MM.1S (cell line): ENCODE measurements around the gene RPTOR.
"Not testable (repeated sequence)": the region's sequence is repeated elsewhere in the genome, so short reads cannot be mapped to it uniquely, and the experiment has no call there.

Experiments used
- DNase-seq: peaks from one replicate; pipeline ENCODE4 v3.0.0-alpha.2; 2015
- H2AFZ ChIP-seq: fragments of 300-600 bp; sonication (generic); 2 replicates; pipeline ENCODE4 v1.6.0; 2016; ENCODE audit warnings: antibody characterized with exemption, low read length
- H3F3A ChIP-seq: fragments of 300-600 bp; sonication (generic); 2 replicates; pipeline ENCODE4 v1.6.1; 2016; ENCODE audit warnings: mild to moderate bottlenecking, antibody characterized with exemption, low read length, moderate library complexity, mixed read lengths; ENCODE audit not compliant: insufficient read depth
- H3K27ac ChIP-seq: fragments of 300-600 bp; sonication (generic); 2 replicates; pipeline ENCODE4 v1.5.1; 2016; ENCODE audit warnings: mild to moderate bottlenecking, low read length
- H3K27me3 ChIP-seq: fragments of 300-600 bp; sonication (generic); replicated peaks from 2 replicates; pipeline ENCODE4 v1.6.0; 2016; ENCODE audit warnings: low read length; ENCODE audit not compliant: insufficient read depth
- H3K36me3 ChIP-seq: fragments of 300-600 bp; sonication (generic); replicated peaks from 2 replicates; pipeline ENCODE4 v1.6.1; 2016; ENCODE audit warnings: mild to moderate bottlenecking, low read length, mixed read lengths; ENCODE audit not compliant: insufficient read depth
- H3K4me1 ChIP-seq: fragments of 300-600 bp; sonication (generic); 2 replicates; pipeline ENCODE4 v1.6.1; 2016; ENCODE audit warnings: low read length, mixed read lengths
- H3K4me2 ChIP-seq: fragments of 300-600 bp; sonication (generic); 2 replicates; pipeline ENCODE4 v1.6.0; 2016; ENCODE audit warnings: low read depth, low read length
- H3K4me3 ChIP-seq: fragments of 300-600 bp; sonication (generic); 2 replicates; pipeline ENCODE4 v1.5.1; 2016; ENCODE audit warnings: low read length, mixed read lengths
- H3K79me2 ChIP-seq: fragments of 300-600 bp; sonication (generic); 2 replicates; pipeline ENCODE4 v1.6.1; 2016; ENCODE audit warnings: mixed run types, low read length, mixed read lengths
- H3K9ac ChIP-seq: fragments of 300-600 bp; sonication (generic); 2 replicates; pipeline ENCODE4 v1.6.1; 2016; ENCODE audit warnings: low read length, mixed read lengths
- H3K9me2 ChIP-seq: fragments of 300-600 bp; sonication (generic); replicated peaks from 2 replicates; pipeline ENCODE4 v1.6.1; 2016; ENCODE audit warnings: mild to moderate bottlenecking, low read length, mixed read lengths; ENCODE audit not compliant: insufficient read depth
- H3K9me3 ChIP-seq: fragments of 300-600 bp; sonication (generic); replicated peaks from 2 replicates; pipeline ENCODE4 v1.6.1; 2016; ENCODE audit warnings: mild to moderate bottlenecking, low read length, mixed read lengths; ENCODE audit not compliant: insufficient read depth
- H4K20me1 ChIP-seq: fragments of 300-600 bp; sonication (generic); 2 replicates; pipeline ENCODE4 v1.6.1; 2016; ENCODE audit warnings: mild to moderate bottlenecking, low read length, moderate library complexity, mixed read lengths; ENCODE audit not compliant: insufficient read depth
- EZH2 ChIP-seq: fragments of 300-600 bp; sonication (generic); optimal IDR thresholded peaks from 2 replicates; pipeline ENCODE3; 2017; ENCODE audit warnings: low read depth, mild to moderate bottlenecking, antibody characterized with exemption, low read length, mixed read lengths
- EZH2phosphoT487 ChIP-seq: fragments of 300-600 bp; sonication (generic); IDR thresholded peaks from 2 replicates; pipeline ENCODE4 v1.6.1; 2018; ENCODE audit warnings: antibody characterized with exemption, low read length
- TF ChIP-seq, protein P1 (sequence below): fragments of 300-600 bp; sonication (generic); IDR thresholded peaks from 2 replicates; pipeline ENCODE4 v1.5.1; 2016; ENCODE audit warnings: antibody characterized with exemption, low read length, mixed read lengths

The RPTOR gene

DNA sequence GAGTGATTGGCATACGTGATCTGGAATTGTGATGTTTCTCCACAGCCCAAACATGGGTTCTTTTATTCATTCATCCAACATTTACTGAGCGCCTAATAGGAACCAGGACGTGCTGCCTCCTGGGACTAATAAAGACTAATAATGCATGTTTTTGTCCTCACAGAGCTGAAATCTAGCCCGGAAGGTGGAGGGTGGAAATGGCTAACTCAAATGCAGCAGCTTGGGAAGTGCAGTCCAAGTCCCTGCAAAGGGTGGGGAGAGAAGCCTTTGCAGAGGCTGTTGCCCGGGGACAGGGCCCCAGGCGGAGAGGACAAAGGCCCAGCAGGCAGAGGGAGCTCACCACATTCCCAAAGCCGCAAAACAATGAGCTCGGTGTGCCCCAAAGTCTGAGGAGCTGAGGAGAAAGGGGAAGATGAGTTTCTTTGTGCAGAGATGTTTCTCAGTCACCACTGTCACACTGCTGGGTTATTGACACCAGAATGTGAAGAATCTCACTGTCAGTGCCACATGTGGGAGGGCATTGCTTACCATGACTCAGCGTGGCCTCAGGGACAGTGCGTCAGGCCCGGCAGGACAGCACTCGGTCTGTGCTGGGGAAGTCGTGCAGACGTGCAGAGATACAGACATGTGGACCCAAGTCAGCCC, 328.8 kb downstream of the RPTOR start:
- no peak for TF ChIP-seq EZH2phosphoT487
- TF ChIP-seq EZH2: no peak
- TF ChIP-seq, protein P1, sequence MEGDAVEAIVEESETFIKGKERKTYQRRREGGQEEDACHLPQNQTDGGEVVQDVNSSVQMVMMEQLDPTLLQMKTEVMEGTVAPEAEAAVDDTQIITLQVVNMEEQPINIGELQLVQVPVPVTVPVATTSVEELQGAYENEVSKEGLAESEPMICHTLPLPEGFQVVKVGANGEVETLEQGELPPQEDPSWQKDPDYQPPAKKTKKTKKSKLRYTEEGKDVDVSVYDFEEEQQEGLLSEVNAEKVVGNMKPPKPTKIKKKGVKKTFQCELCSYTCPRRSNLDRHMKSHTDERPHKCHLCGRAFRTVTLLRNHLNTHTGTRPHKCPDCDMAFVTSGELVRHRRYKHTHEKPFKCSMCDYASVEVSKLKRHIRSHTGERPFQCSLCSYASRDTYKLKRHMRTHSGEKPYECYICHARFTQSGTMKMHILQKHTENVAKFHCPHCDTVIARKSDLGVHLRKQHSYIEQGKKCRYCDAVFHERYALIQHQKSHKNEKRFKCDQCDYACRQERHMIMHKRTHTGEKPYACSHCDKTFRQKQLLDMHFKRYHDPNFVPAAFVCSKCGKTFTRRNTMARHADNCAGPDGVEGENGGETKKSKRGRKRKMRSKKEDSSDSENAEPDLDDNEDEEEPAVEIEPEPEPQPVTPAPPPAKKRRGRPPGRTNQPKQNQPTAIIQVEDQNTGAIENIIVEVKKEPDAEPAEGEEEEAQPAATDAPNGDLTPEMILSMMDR: no peak
- Histone ChIP-seq H3K9me3 (no peaks in the 10 kb centered on the region), H4K20me1 (no peaks in the 10 kb centered on the region), H3K4me2 (no peak overlapping the region), H3K4me1 (peaks cover 14% of the 10 kb centered on the region), H3F3A (no peaks in the 10 kb centered on the region), H3K4me3 (no peak overlapping the region), H2AFZ (no peak overlapping the region), H3K27ac (no peak overlapping the region), H3K9ac (no peak overlapping the region), H3K27me3 (no peaks in the 10 kb centered on the region), H3K79me2 (no peaks in the 10 kb centered on the region), H3K36me3 (no peaks in the 10 kb centered on the region), H3K9me2 (no peaks in the 10 kb centered on the region)
- no peak for DNase-seq

DNA sequence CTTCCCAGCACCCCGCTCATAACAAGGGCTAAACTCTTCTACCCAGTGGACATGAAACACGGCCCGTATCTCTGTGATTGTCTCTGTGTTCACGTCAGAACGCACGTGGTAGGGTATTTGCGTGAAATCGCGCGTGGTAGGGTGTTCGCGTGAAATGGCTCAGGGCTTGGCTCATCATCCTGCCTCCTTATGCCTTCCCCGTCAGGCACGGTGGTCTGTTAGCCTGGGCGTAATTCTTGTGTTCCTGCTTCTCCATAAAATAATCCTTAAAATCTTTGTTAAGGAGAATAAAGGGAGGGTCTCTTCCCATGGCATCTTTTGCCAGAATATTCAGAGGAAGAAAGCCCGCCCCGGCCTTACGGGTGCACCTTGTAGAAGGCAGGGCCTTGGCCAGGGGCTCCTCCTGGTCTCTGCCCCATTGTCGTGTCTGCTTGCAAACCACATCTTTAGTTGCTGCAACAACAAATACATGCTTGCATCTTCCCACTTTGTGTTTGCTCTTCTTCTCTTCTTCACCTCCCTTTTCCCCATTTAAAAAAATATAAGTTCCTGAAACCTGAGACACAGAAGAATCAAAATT, 330.3 kb downstream of the RPTOR start:
- H3K79me2 ChIP-seq: no peaks in the 10 kb centered on the region
- no peak overlapping the region for H3K9ac ChIP-seq
- no peak overlapping the region for H3K27ac ChIP-seq
- no peaks in the 10 kb centered on the region for H3K36me3 ChIP-seq
- no peaks in the 10 kb centered on the region for H4K20me1 ChIP-seq
- no peaks in the 10 kb centered on the region for H3K27me3 ChIP-seq
- no peaks in the 10 kb centered on the region for H3K9me2 ChIP-seq
- TF ChIP-seq, protein P1: no peak
- no peak for TF ChIP-seq EZH2phosphoT487
- no peak for TF ChIP-seq EZH2
- H3K9me3 ChIP-seq: no peaks in the 10 kb centered on the region
- DNase-seq: no peak
- H3K4me3 ChIP-seq: no peak overlapping the region
- H3K4me1 ChIP-seq: peaks cover 14% of the 10 kb centered on the region
- no peak overlapping the region for H3K4me2 ChIP-seq
- H2AFZ ChIP-seq: no peak overlapping the region
- no peaks in the 10 kb centered on the region for H3F3A ChIP-seq

DNA sequence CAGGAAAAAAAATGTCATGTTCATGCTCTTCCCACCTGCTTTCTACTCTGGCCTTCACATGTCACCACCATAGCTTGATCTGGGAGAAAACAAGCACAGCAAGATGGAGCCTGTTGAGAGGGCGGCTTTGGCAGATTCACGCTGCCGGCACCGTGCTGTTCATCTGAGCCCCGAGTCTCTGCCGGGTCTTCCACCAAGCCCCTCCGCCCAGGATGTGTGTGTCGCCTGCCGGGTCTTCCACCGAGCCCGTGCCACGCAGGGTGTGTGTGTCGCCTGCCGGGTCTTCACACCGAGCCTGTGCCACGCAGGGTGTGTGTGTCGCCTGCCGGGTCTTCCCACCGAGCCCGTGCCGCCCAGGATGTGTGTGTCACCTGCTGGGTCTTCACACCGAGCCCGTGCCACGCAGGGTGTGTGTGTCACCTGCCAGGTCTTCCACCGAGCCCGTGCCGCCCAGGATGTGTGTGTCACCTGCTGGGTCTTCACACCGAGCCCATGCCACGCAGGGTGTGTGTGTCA, 330.9 kb downstream of the RPTOR start:
- not testable (repeated sequence) for H2AFZ ChIP-seq, DNase-seq, H3K27me3 ChIP-seq, H3K4me2 ChIP-seq, H3F3A ChIP-seq, H3K79me2 ChIP-seq, H4K20me1 ChIP-seq, H3K27ac ChIP-seq, H3K9me3 ChIP-seq, H3K4me3 ChIP-seq, H3K9ac ChIP-seq, H3K9me2 ChIP-seq, H3K36me3 ChIP-seq
- peaks cover 14% of the 10 kb centered on the region for H3K4me1 ChIP-seq

DNA sequence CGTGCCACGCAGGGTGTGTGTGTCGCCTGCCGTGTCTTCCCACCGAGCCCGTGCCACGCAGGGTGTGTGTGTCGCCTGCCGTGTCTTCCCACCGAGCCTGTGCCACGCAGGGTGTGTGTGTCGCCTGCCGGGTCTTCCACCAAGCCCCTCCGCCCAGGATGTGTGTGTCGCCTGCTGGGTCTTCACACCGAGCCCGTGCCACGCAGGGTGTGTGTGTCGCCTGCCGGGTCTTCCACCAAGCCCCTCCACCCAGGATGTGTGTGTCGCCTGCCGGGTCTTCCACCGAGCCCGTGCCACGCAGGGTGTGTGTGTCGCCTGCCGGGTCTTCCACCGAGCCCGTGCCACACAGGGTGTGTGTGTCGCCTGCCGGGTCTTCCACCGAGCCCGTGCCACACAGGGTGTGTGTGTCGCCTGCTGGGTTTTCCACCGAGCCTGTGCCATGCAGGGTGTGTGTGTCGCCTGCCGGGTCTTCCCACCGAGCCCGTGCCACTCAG, 331.9 kb downstream of the RPTOR start:
- H3K4me2 ChIP-seq, H3K9ac ChIP-seq, H3K36me3 ChIP-seq: not testable (repeated sequence)

More for the DNA sequence above, 331.9 kb downstream of the RPTOR start:
- not testable (repeated sequence) for H3K79me2 ChIP-seq, H4K20me1 ChIP-seq, H3K27me3 ChIP-seq, H3K4me3 ChIP-seq, H3F3A ChIP-seq, H3K9me3 ChIP-seq, H3K27ac ChIP-seq, H3K9me2 ChIP-seq, DNase-seq, H3K4me1 ChIP-seq, H2AFZ ChIP-seq
